ENCODE results near the gene FAM228A.

- TF ChIP-seq CTCF (conservative IDR thresholded peaks at IDR 0.05; ENCODE audit: low read length), result no peak
- no peak for TF ChIP-seq EZH2phosphoT487 (IDR thresholded peaks at IDR 0.05; ENCODE audit: borderline replicate concordance, low read depth, low read length)
These were observed 12.4 kb upstream of the FAM228A start for GRCh38 chr2:24162494-24162893.
